Measurements from ENCODE around the gene DTX3.
A peak's percentile ranks its signal among the peaks of the same experiment; 100 is the strongest.

DTX3 gene

DNA sequence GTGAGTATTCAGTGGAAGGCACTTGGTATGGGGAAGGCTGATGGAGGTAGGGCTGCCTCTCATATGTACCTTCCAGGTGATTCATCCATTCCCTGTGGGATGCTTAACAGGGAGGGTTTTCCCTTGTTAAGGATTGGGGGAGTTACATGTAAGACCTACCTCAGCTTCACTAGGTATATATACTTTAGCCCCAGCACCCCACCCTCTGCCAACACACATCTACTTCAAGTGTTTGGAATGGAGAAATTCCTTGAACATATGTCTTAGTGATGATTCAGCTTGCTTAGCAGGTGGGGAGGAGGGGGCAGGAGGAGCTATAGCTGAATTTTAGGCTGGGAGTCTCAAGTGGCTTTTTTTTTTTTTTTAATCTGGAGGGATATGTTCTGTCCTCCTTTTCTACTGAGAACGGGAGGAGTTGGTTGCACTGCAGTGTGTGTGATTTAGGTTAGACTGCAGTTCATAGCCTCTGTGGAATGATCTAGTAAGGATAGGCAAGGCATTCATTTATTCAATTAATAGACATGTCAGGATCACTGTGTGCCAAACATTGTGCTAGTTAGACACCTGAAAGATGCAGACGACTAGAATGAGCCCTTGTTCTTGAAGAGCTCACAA lies 12.0 kb upstream of the DTX3 start (continued):
- TF ChIP-seq, protein P1, sequence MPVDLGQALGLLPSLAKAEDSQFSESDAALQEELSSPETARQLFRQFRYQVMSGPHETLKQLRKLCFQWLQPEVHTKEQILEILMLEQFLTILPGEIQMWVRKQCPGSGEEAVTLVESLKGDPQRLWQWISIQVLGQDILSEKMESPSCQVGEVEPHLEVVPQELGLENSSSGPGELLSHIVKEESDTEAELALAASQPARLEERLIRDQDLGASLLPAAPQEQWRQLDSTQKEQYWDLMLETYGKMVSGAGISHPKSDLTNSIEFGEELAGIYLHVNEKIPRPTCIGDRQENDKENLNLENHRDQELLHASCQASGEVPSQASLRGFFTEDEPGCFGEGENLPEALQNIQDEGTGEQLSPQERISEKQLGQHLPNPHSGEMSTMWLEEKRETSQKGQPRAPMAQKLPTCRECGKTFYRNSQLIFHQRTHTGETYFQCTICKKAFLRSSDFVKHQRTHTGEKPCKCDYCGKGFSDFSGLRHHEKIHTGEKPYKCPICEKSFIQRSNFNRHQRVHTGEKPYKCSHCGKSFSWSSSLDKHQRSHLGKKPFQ (tag by site-specific recombination; IDR thresholded peaks at IDR 0.05), result no peak
- TF ChIP-seq ZNF404 (tag by site-specific recombination; IDR thresholded peaks at IDR 0.05), result no peak
- TF ChIP-seq, protein P2, sequence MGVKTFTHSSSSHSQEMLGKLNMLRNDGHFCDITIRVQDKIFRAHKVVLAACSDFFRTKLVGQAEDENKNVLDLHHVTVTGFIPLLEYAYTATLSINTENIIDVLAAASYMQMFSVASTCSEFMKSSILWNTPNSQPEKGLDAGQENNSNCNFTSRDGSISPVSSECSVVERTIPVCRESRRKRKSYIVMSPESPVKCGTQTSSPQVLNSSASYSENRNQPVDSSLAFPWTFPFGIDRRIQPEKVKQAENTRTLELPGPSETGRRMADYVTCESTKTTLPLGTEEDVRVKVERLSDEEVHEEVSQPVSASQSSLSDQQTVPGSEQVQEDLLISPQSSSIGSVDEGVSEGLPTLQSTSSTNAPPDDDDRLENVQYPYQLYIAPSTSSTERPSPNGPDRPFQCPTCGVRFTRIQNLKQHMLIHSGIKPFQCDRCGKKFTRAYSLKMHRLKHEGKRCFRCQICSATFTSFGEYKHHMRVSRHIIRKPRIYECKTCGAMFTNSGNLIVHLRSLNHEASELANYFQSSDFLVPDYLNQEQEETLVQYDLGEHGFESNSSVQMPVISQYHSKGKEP (tag by site-specific recombination; IDR thresholded peaks at IDR 0.05), result no peak

DNA sequence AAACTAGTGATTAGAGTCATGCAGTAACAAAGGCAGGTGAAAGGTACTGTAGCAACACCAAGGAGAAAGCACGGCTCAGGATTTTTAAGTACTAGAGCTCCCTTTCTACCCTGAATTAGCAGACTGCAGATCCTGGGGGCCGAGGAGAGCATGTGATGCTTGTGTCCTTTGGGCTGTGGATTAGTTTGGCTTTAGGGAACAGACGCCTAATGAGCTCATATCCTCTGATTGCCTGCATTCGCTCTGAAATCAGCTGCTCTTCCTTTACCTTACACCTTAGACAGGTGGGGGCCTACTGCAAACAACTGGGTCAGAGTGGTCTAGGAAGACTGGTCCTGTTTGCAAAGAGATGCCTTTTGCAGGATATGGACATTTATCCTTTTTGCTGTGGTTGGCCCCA lies 11.4 kb upstream of the DTX3 start:
- Histone ChIP-seq H3K27ac (ENCODE audit: extremely low read depth, low read depth, low read length) (no peak overlapping the region), H3K36me3 (ENCODE audit: control insufficient read depth in 2 of 2, insufficient read depth in 1 of 2, low read length in 2 of 2) (peaks cover 11 to 35% of the 10 kb centered on the region in 2 experiments; a peak in 2 of 3 replicates), H3K4me3 (ENCODE audit: low read depth, low read length) (no peak overlapping the region), H3K9me3 (ENCODE audit: control insufficient read depth, insufficient read depth, low read depth, low read length) (no peaks in the 10 kb centered on the region), H3K4me1 (ENCODE audit: control insufficient read depth, insufficient read depth, low read length) (peaks cover 5% of the 10 kb centered on the region)
- CTCF ChIA-PET, result interaction anchor here (0.7 to 3.3 kb wide), 5 partner anchors 9 to 173 kb away, joined by 3 to 42 read pairs (median 4); partner anchors contain the start of gene B4GALNT1
- TF ChIP-seq, protein P3, sequence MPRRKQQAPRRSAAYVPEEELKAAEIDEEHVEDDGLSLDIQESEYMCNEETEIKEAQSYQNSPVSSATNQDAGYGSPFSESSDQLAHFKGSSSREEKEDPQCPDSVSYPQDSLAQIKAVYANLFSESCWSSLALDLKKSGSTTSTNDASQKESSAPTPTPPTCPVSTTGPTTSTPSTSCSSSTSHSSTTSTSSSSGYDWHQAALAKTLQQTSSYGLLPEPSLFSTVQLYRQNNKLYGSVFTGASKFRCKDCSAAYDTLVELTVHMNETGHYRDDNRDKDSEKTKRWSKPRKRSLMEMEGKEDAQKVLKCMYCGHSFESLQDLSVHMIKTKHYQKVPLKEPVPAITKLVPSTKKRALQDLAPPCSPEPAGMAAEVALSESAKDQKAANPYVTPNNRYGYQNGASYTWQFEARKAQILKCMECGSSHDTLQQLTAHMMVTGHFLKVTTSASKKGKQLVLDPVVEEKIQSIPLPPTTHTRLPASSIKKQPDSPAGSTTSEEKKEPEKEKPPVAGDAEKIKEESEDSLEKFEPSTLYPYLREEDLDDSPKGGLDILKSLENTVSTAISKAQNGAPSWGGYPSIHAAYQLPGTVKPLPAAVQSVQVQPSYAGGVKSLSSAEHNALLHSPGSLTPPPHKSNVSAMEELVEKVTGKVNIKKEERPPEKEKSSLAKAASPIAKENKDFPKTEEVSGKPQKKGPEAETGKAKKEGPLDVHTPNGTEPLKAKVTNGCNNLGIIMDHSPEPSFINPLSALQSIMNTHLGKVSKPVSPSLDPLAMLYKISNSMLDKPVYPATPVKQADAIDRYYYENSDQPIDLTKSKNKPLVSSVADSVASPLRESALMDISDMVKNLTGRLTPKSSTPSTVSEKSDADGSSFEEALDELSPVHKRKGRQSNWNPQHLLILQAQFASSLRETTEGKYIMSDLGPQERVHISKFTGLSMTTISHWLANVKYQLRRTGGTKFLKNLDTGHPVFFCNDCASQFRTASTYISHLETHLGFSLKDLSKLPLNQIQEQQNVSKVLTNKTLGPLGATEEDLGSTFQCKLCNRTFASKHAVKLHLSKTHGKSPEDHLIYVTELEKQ (tag by site-specific recombination; IDR thresholded peaks at IDR 0.05; ENCODE audit: borderline replicate concordance), result no peak
- peak; percentile 78 for TF ChIP-seq ZBTB17 (tag by site-specific recombination; IDR thresholded peaks at IDR 0.05)
- POLR2A ChIA-PET, result interaction anchor here (1.2 to 2.6 kb wide), 3 partner anchors 13 to 18 kb away, joined by 3 to 9 read pairs (median 4); partner anchors contain the start of gene ARHGEF25

DNA sequence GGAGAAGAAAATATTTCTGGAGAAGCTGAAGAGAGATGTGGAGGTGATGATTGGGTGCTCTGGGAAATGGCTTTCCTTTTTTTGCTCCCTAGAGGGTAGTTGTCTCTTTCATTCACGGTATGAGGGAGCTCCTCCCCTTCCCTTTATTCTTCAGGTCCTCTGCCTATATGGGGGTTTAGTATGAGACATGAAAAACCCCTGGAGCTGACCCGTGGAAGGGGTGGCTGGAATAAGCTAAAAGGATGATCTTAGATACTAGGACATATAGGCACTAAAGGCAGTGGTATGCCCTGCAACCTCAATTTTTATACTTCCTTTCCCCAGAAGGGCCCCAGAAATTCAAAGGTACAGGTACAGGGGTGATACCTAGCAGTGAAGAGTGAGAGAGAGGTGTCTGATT lies 4.2 kb upstream of the DTX3 start:
- ChIA-PET POLR2A (interaction anchor here (0.9 kb wide), 1 partner anchor 15 kb away, joined by 3 read pairs; no protein-coding TSS in a partner anchor), CTCF (interaction anchor here (0.6 to 2.6 kb wide), 4 partner anchors 10 to 20 kb away, joined by 3 to 13 read pairs (median 4); no protein-coding TSS in a partner anchor)
- Histone ChIP-seq H3K9me3 (ENCODE audit: control insufficient read depth, insufficient read depth, low read depth, low read length) (no peaks in the 10 kb centered on the region), H3K27ac (ENCODE audit: extremely low read depth, low read depth, low read length) (no peak overlapping the region), H3K4me3 (ENCODE audit: low read depth, low read length) (no peak overlapping the region), H3K36me3 (ENCODE audit: control insufficient read depth in 2 of 2, insufficient read depth in 1 of 2, low read length in 2 of 2) (peaks cover 6 to 70% of the 10 kb centered on the region in 2 experiments), H3K4me1 (ENCODE audit: control insufficient read depth, insufficient read depth, low read length) (peaks cover 3% of the 10 kb centered on the region; the same call in 1 of the 2 replicates)
- TF ChIP-seq, protein P4, sequence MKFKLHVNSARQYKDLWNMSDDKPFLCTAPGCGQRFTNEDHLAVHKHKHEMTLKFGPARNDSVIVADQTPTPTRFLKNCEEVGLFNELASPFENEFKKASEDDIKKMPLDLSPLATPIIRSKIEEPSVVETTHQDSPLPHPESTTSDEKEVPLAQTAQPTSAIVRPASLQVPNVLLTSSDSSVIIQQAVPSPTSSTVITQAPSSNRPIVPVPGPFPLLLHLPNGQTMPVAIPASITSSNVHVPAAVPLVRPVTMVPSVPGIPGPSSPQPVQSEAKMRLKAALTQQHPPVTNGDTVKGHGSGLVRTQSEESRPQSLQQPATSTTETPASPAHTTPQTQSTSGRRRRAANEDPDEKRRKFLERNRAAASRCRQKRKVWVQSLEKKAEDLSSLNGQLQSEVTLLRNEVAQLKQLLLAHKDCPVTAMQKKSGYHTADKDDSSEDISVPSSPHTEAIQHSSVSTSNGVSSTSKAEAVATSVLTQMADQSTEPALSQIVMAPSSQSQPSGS (tag by site-specific recombination; IDR thresholded peaks at IDR 0.05; ENCODE audit: low read depth), result no peak
- TF ChIP-seq, protein P5, sequence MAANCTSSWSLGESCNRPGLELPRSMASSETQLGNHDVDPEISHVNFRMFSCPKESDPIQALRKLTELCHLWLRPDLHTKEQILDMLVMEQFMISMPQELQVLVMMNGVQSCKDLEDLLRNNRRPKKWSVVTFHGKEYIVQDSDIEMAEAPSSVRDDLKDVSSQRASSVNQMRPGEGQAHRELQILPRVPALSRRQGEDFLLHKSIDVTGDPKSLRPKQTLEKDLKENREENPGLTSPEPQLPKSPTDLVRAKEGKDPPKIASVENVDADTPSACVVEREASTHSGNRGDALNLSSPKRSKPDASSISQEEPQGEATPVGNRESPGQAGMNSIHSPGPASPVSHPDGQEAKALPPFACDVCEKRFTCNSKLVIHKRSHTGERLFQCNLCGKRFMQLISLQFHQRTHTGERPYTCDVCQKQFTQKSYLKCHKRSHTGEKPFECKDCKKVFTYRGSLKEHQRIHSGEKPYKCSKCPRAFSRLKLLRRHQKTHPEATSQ (tag by site-specific recombination; IDR thresholded peaks at IDR 0.05), result no peak
- TF ChIP-seq ZBTB48 (tag by site-specific recombination; IDR thresholded peaks at IDR 0.05) (no peak), ZFHX2 (tag by site-specific recombination; conservative IDR thresholded peaks at IDR 0.05) (no peak), ZNF214 (tag by site-specific recombination; IDR thresholded peaks at IDR 0.05; ENCODE audit: borderline replicate concordance) (no peak), ZNF624 (tag by site-specific recombination; IDR thresholded peaks at IDR 0.05) (no peak), GFI1B (tag by site-specific recombination; IDR thresholded peaks at IDR 0.05) (no peak), ZNF792 (tag by site-specific recombination; IDR thresholded peaks at IDR 0.05) (no peak), SCRT1 (tag by site-specific recombination; IDR thresholded peaks at IDR 0.05; ENCODE audit: borderline replicate concordance) (no peak), ZSCAN30 (tag by site-specific recombination; IDR thresholded peaks at IDR 0.05) (no peak)
- TF ChIP-seq, protein P2 (tag by site-specific recombination; IDR thresholded peaks at IDR 0.05), result no peak
- TF ChIP-seq, protein P6, sequence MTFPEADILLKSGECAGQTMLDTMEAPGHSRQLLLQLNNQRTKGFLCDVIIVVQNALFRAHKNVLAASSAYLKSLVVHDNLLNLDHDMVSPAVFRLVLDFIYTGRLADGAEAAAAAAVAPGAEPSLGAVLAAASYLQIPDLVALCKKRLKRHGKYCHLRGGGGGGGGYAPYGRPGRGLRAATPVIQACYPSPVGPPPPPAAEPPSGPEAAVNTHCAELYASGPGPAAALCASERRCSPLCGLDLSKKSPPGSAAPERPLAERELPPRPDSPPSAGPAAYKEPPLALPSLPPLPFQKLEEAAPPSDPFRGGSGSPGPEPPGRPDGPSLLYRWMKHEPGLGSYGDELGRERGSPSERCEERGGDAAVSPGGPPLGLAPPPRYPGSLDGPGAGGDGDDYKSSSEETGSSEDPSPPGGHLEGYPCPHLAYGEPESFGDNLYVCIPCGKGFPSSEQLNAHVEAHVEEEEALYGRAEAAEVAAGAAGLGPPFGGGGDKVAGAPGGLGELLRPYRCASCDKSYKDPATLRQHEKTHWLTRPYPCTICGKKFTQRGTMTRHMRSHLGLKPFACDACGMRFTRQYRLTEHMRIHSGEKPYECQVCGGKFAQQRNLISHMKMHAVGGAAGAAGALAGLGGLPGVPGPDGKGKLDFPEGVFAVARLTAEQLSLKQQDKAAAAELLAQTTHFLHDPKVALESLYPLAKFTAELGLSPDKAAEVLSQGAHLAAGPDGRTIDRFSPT (tag by site-specific recombination; IDR thresholded peaks at IDR 0.05), result no peak
